ENCODE data around the gene ARID3C. TPM values are rescaled to one million over a fixed set of nuclear protein-coding genes. Genes with fewer than 3 reads are reported as not detected.

The ARID3C gene
- total RNA-seq, 1 donor from 2014 or later = not detected

- H3K9me3 ChIP-seq = no peaks in the 10 kb centered on the region
- no peak for DNase-seq (ENCODE audit: extremely low spot score in 2 of 2)
- peaks cover 58% of the 10 kb centered on the region for H3K4me1 ChIP-seq
- no peak for TF ChIP-seq CTCF (IDR thresholded peaks at IDR 0.05)
- no peak for TF ChIP-seq POLR2A (IDR thresholded peaks at IDR 0.05)
- peak; percentile 59 to 81 for TF ChIP-seq POLR2AphosphoS5 (IDR thresholded peaks at IDR 0.05; ENCODE audit: insufficient read depth in 1 of 2, low read depth in 1 of 2)
- H3K27me3 ChIP-seq = no peaks in the 10 kb centered on the region
- H3K36me3 ChIP-seq = no peaks in the 10 kb centered on the region
- intact Hi-C loops (cut with DNase I) = loop anchor here (5.0 to 10.0 kb wide), 2 partner anchors 46 to 188 kb away; no protein-coding TSS in a partner anchor
- no peak overlapping the region for H3K4me3 ChIP-seq
- H3K27ac ChIP-seq = peak overlapping the region; percentile 84
Measured at GRCh38 chr9:34592895-34593601, 35.8 kb downstream of the ARID3C start.

GRCh38 chr9:34591917-34592866 lies 36.7 kb downstream of the ARID3C start:
- intact Hi-C loops (cut with DNase I) = loop anchor here (5.0 to 10.0 kb wide), 2 partner anchors 45 to 187 kb away; no protein-coding TSS in a partner anchor
- Histone ChIP-seq H3K27me3 (no peaks in the 10 kb centered on the region), H3K36me3 (no peaks in the 10 kb centered on the region), H3K27ac (peak overlapping the region; percentile 84), H3K4me1 (peaks cover 58% of the 10 kb centered on the region), H3K4me3 (no peak overlapping the region), H3K9me3 (no peaks in the 10 kb centered on the region)
- TF ChIP-seq CTCF (IDR thresholded peaks at IDR 0.05) (peak in 1 of 3 experiments; percentile 4), POLR2AphosphoS5 (IDR thresholded peaks at IDR 0.05; ENCODE audit: insufficient read depth in 1 of 2, low read depth in 1 of 2) (no peak)
- DNase-seq (ENCODE audit: extremely low spot score in 2 of 2) = no peak

- TF ChIP-seq CTCF (IDR thresholded peaks at IDR 0.05) (peak; percentile 88 to 90 (median 90)), POLR2AphosphoS5 (IDR thresholded peaks at IDR 0.05; ENCODE audit: insufficient read depth in 1 of 2, low read depth in 1 of 2) (peak in 1 of 2 donors; percentile 23), POLR2A (IDR thresholded peaks at IDR 0.05) (no peak)
- Histone ChIP-seq H3K27ac (peak overlapping the region; percentile 84), H3K27me3 (no peaks in the 10 kb centered on the region), H3K4me3 (peak overlapping the region; percentile 52 to 68), H3K36me3 (no peaks in the 10 kb centered on the region), H3K4me1 (peaks cover 58% of the 10 kb centered on the region), H3K9me3 (no peaks in the 10 kb centered on the region)
- intact Hi-C loops (cut with DNase I) = loop anchor here (5.0 to 10.0 kb wide), 2 partner anchors 44 to 187 kb away; no protein-coding TSS in a partner anchor
- no peak for DNase-seq (ENCODE audit: extremely low spot score in 2 of 2)
Measured at GRCh38 chr9:34591248-34591916, 37.5 kb downstream of the ARID3C start.

GRCh38 chr9:34590381-34591247 lies 38.3 kb downstream of the ARID3C start:
- DNase-seq (ENCODE audit: extremely low spot score in 2 of 2) = no peak
- Histone ChIP-seq H3K4me3 (peak overlapping the region; percentile 52 to 68), H3K4me1 (peaks cover 58% of the 10 kb centered on the region), H3K9me3 (no peaks in the 10 kb centered on the region), H3K27me3 (no peaks in the 10 kb centered on the region), H3K27ac (peak overlapping the region; percentile 82), H3K36me3 (no peaks in the 10 kb centered on the region)
- intact Hi-C loops (cut with DNase I) = loop anchor here (5.0 to 10.0 kb wide), 2 partner anchors 43 to 186 kb away; no protein-coding TSS in a partner anchor
- TF ChIP-seq CTCF (IDR thresholded peaks at IDR 0.05) = no peak
- no peak for TF ChIP-seq POLR2A (IDR thresholded peaks at IDR 0.05)
- no peak for TF ChIP-seq POLR2AphosphoS5 (IDR thresholded peaks at IDR 0.05; ENCODE audit: insufficient read depth in 1 of 2, low read depth in 1 of 2)

Measured in vagina (tissue), 2 donors.